H54 (cell line): ENCODE data around the gene BRSK1.
A peak's percentile ranks its signal among the peaks of the same experiment; 100 is the strongest.
"Not testable (repeated sequence)": the region's sequence is repeated elsewhere in the genome, so short reads cannot be mapped to it uniquely, and the experiment has no call there.

Experiments
- DNase-seq: peaks from one replicate; pipeline ENCODE4 v3.0.0; 2011; ENCODE audit warnings: low spot score, mixed read lengths; ENCODE audit not compliant: insufficient read length
- FAIRE-seq: peaks from 3 replicates; lab custom pipeline; 2011; peaks lifted over from hg19 to GRCh38; lab: Jason Lieb, UNC
- POLR2A ChIP-seq: IDR thresholded peaks from 2 replicates; pipeline ENCODE4 v1.6.1; 2011; ENCODE audit warnings: low read depth, mild to moderate bottlenecking, low read length

Gene BRSK1

GRCh38 chr19:55311797-55312196 lies 28.0 kb downstream of the BRSK1 start:
- DNase-seq: no peak
- no peak for TF ChIP-seq POLR2A
- FAIRE-seq: no peak

- no peak for TF ChIP-seq POLR2A
- DNase-seq (no peak), FAIRE-seq (no peak)
Observed at GRCh38 chr19:55312621-55313512, 29.1 kb downstream of the BRSK1 start.

GRCh38 chr19:55314396-55314795 lies 30.6 kb downstream of the BRSK1 start:
- DNase-seq (no peak), FAIRE-seq (no peak)
- no peak for TF ChIP-seq POLR2A

GRCh38 chr19:55315956-55316525 lies 32.2 kb downstream of the BRSK1 start:
- FAIRE-seq (no peak), DNase-seq (no peak)
- TF ChIP-seq POLR2A: no peak

- no peak for FAIRE-seq
- DNase-seq: no peak
Observed at GRCh38 chr19:55316646-55317045, 32.8 kb downstream of the BRSK1 start.

GRCh38 chr19:55319785-55320184 lies 36.0 kb downstream of the BRSK1 start:
- DNase-seq (peak; percentile 66), FAIRE-seq (no peak)
- TF ChIP-seq POLR2A: no peak

More at GRCh38 chr19:55316646-55317045, 32.8 kb downstream of the BRSK1 start:
- no peak for TF ChIP-seq POLR2A

- TF ChIP-seq POLR2A: no peak
- no peak for FAIRE-seq
- DNase-seq: no peak
Observed at GRCh38 chr19:55320844-55321419, 37.1 kb downstream of the BRSK1 start.

GRCh38 chr19:55321466-55322137 lies 37.8 kb downstream of the BRSK1 start:
- TF ChIP-seq POLR2A: no peak
- no peak for FAIRE-seq
- no peak for DNase-seq

GRCh38 chr19:55322204-55322885 lies 38.5 kb downstream of the BRSK1 start:
- DNase-seq (no peak), FAIRE-seq (no peak)
- TF ChIP-seq POLR2A: no peak

GRCh38 chr19:55324662-55325061 lies 40.9 kb downstream of the BRSK1 start:
- DNase-seq (no peak), FAIRE-seq (no peak)

GRCh38 chr19:55325172-55325571 lies 41.4 kb downstream of the BRSK1 start, which contains the start of gene TMEM150B:
TMEM150B (minus strand) TSS chr19:55325341; CDS start chr19:55321036, 4,305 bp downstream.
- TF ChIP-seq POLR2A: no peak
- no peak for FAIRE-seq
- DNase-seq: no peak

More at GRCh38 chr19:55324662-55325061, 40.9 kb downstream of the BRSK1 start:
- TF ChIP-seq POLR2A: no peak

GRCh38 chr19:55328774-55329318 lies 45.0 kb downstream of the BRSK1 start:
- FAIRE-seq, DNase-seq: not testable (repeated sequence)

GRCh38 chr19:55329791-55330190 lies 46.0 kb downstream of the BRSK1 start:
- not testable (repeated sequence) for DNase-seq, FAIRE-seq
